Fibroblast of lung (primary cell): ENCODE measurements around the gene HINT2. TPM values are rescaled to one million over a fixed set of nuclear protein-coding genes. Genes with fewer than 3 reads are reported as not detected.

Experiments
- DNase-seq, 2 donors: peaks; one replicate each; pipeline versions ENCODE4 v3.0.0 to v3.0.0-alpha.2; 2010; ENCODE audit warnings: low read depth in 2 of 2
- H2AFZ ChIP-seq: 2 replicates; pipeline ENCODE4 v1.5.1; 2012; ENCODE audit warnings: low read length, control low read depth, inconsistent platforms
- H3K27ac ChIP-seq: 2 replicates; pipeline ENCODE4 v1.5.1; 2011; ENCODE audit warnings: low read length, control low read depth; ENCODE audit not compliant: insufficient read depth
- H3K27me3 ChIP-seq: 2 replicates; pipeline ENCODE4 v1.5.1; 2011; ENCODE audit warnings: mild to moderate bottlenecking, low read length; ENCODE audit not compliant: control insufficient read depth, insufficient read depth
- H3K36me3 ChIP-seq: 2 replicates; pipeline ENCODE4 v1.5.1; 2011; ENCODE audit warnings: low read length; ENCODE audit not compliant: control insufficient read depth, insufficient read depth
- H3K4me1 ChIP-seq: 2 replicates; pipeline ENCODE4 v1.5.1; 2011; ENCODE audit warnings: low read length; ENCODE audit not compliant: control insufficient read depth, insufficient read depth; ENCODE audit errors: extremely low read depth
- H3K4me2 ChIP-seq: 2 replicates; pipeline ENCODE4 v1.5.1; 2011; ENCODE audit warnings: low read length, control low read depth; ENCODE audit not compliant: insufficient read depth; ENCODE audit errors: extremely low read depth
- H3K4me3 ChIP-seq, 4 experiments: fragments of 200-600 bp in 1 of 4; sonication (generic) in 1 of 4; replicated peaks in 1 of 4; 2 replicates each; pipeline ENCODE4 v1.5.1; 2011 to 2016; ENCODE audit warnings: low read length in 4 of 4, low read depth in 3 of 4, mild to moderate bottlenecking in 3 of 4, control low read depth in 2 of 4, inconsistent platforms in 1 of 4, mixed read lengths in 1 of 4; ENCODE audit not compliant: insufficient read depth in 1 of 4; ENCODE audit errors: control extremely low read depth in 1 of 4
- H3K79me2 ChIP-seq: 2 replicates; pipeline ENCODE4 v1.5.1; 2012; ENCODE audit warnings: mild to moderate bottlenecking, low read length, inconsistent platforms; ENCODE audit not compliant: control insufficient read depth, insufficient read depth
- H3K9ac ChIP-seq: 2 replicates; pipeline ENCODE4 v1.5.1; 2011; ENCODE audit warnings: mild to moderate bottlenecking, low read length, control low read depth; ENCODE audit not compliant: insufficient read depth
- H3K9me3 ChIP-seq: 2 replicates; pipeline ENCODE4 v1.5.1; 2012; ENCODE audit warnings: low read depth, low read length; ENCODE audit not compliant: control insufficient read depth, insufficient read depth
- H4K20me1 ChIP-seq: 2 replicates; pipeline ENCODE4 v1.5.1; 2011; ENCODE audit warnings: low read length; ENCODE audit not compliant: control insufficient read depth, insufficient read depth; ENCODE audit errors: extremely low read depth
- CTCF ChIP-seq, 2 donors: IDR thresholded peaks in 1 of 2; conservative IDR thresholded peaks in 1 of 2; 1 replicate in 1 of 2; 2 replicates in 1 of 2; pipeline ENCODE4 v1.5.1; 2011 to 2012; ENCODE audit warnings: low read length in 2 of 2, control low read depth in 1 of 2, inconsistent platforms in 1 of 2, low read depth in 1 of 2, mild to moderate bottlenecking in 1 of 2
- EZH2 ChIP-seq: IDR thresholded peaks from 2 replicates; pipeline ENCODE4 v1.5.1; 2012; ENCODE audit warnings: low read length, control low read depth, mild to moderate bottlenecking; ENCODE audit errors: missing control alignments
- polyA plus RNA-seq, 2 donors: library from polyadenylated mRNA; depleted of rRNA in 1 of 2; stranded (reverse) in 1 of 2; unstranded in 1 of 2; fragments of >200 nt; gene quantifications; 2 replicates each; pipeline ENCODE4 v1.2.1, GENCODE V29; 2011 to 2012; ENCODE audit warnings: missing spikeins in 1 of 2
- total RNA-seq: library from RNA; depleted of rRNA; stranded (reverse); fragments of >200 nt; gene quantifications from 2 replicates; pipeline ENCODE4 v1.2.1, GENCODE V29; 2014

The HINT2 gene
- total and polyA plus RNA-seq, 2 donors (not counting 1 experiment from before 2014, with no cell fraction given) = 13.1 to 34.2 TPM

DNA sequence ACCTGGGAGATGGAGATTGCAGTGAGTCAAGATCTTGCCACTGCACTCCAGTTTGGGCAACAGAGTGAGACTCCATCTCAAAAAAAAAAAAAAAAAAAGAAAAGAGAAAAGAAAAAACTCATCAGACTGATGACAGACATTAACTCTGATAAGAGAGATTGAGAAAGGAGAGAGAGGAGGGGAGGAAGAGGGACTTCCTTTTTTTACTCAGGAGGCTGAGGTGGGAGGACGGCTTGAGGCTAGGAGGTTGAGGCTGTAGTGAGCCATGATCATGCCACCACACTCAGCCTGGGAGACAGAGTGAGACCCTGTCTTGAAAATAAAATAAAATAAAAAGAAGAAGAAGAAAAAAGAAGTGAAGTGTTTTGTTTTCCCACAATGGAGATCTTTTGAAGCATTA, 51.0 kb downstream of the HINT2 start:
- Histone ChIP-seq H3K4me3 (no peak overlapping the region), H3K27me3 (no peaks in the 10 kb centered on the region), H3K4me1 (no peaks in the 10 kb centered on the region), H3K9ac (no peak overlapping the region), H3K27ac (no peak overlapping the region), H3K9me3 (no peaks in the 10 kb centered on the region), H3K4me2 (no peak overlapping the region), H4K20me1 (no peaks in the 10 kb centered on the region), H3K36me3 (no peaks in the 10 kb centered on the region), H2AFZ (no peak overlapping the region), H3K79me2 (no peaks in the 10 kb centered on the region)
- TF ChIP-seq CTCF (conservative IDR thresholded peaks at IDR 0.05 in 1 of 2, IDR thresholded peaks at IDR 0.05 in 1 of 2; ENCODE audit: low read depth in 1 of 2, low read length in 2 of 2) = no peak
- no peak for TF ChIP-seq EZH2
- no peak for DNase-seq

GRCh38 chr9:35763181-35763580, 51.7 kb downstream of the HINT2 start:
- TF ChIP-seq CTCF (conservative IDR thresholded peaks at IDR 0.05 in 1 of 2, IDR thresholded peaks at IDR 0.05 in 1 of 2; ENCODE audit: low read depth in 1 of 2, low read length in 2 of 2) (no peak), EZH2 (no peak)
- H3K27ac ChIP-seq = no peak overlapping the region

More at GRCh38 chr9:35763181-35763580, 51.7 kb downstream of the HINT2 start:
- Histone ChIP-seq H4K20me1 (no peaks in the 10 kb centered on the region), H3K4me2 (no peak overlapping the region), H3K4me3 (no peak overlapping the region), H3K36me3 (no peaks in the 10 kb centered on the region), H3K9ac (no peak overlapping the region), H3K9me3 (no peaks in the 10 kb centered on the region), H3K4me1 (no peaks in the 10 kb centered on the region), H3K79me2 (no peaks in the 10 kb centered on the region), H3K27me3 (no peaks in the 10 kb centered on the region), H2AFZ (no peak overlapping the region)
- no peak for DNase-seq

Other genes starting within 250 kb of the HINT2 start
- 9.4 and 10.5 TPM in 2 replicates for gene TESK1, start 209.8 kb downstream of the HINT2 start, total RNA-seq
- 12.0 and 12.5 TPM in 2 replicates for gene TESK1, start 209.8 kb downstream of the HINT2 start, polyA plus RNA-seq
- 1.0 and 2.8 TPM in 2 replicates for gene CD72, start 196.6 kb downstream of the HINT2 start, total RNA-seq
- gene CD72, start 196.6 kb downstream of the HINT2 start, polyA plus RNA-seq = 0.64 and 1.00 TPM in 2 replicates
- 0.17 TPM in 1 of 2 replicates, not detected in the other for gene SIT1, start 164.1 kb downstream of the HINT2 start, total RNA-seq
- 0.07 TPM in 1 of 2 replicates, not detected in the other for gene SIT1, start 164.1 kb downstream of the HINT2 start, polyA plus RNA-seq
- 67,954 and 162,287 TPM in 2 replicates for gene RMRP, start 157.0 kb downstream of the HINT2 start, total RNA-seq
- gene RMRP, start 157.0 kb downstream of the HINT2 start, polyA plus RNA-seq = 75.4 and 110 TPM in 2 replicates
- 15.4 and 20.6 TPM in 2 replicates for gene CCDC107, start 156.8 kb downstream of the HINT2 start, total RNA-seq
- 20.2 and 24.9 TPM in 2 replicates for gene CCDC107, start 156.8 kb downstream of the HINT2 start, polyA plus RNA-seq
- gene ARHGEF39, start 149.8 kb downstream of the HINT2 start, total RNA-seq = under 0.01 and 0.66 TPM in 2 replicates
- 0.77 and 3.9 TPM in 2 replicates for gene ARHGEF39, start 149.8 kb downstream of the HINT2 start, polyA plus RNA-seq
- 0.17 and 0.26 TPM in 2 replicates for gene CA9, start 141.1 kb downstream of the HINT2 start, total RNA-seq
- gene CA9, start 141.1 kb downstream of the HINT2 start, polyA plus RNA-seq = 0.59 TPM in 1 of 2 replicates, not detected in the other
- 696 and 1,003 TPM in 2 replicates for gene TPM2, start 125.1 kb downstream of the HINT2 start, total RNA-seq
- gene TPM2, start 125.1 kb downstream of the HINT2 start, polyA plus RNA-seq = 1,280 and 1,927 TPM in 2 replicates
- 214 and 405 TPM in 2 replicates for gene TLN1, start 82.8 kb downstream of the HINT2 start, total RNA-seq
- 214 and 244 TPM in 2 replicates for gene TLN1, start 82.8 kb downstream of the HINT2 start, polyA plus RNA-seq
- 64.7 and 70.2 TPM in 2 replicates for gene CREB3, start 82.4 kb downstream of the HINT2 start, total RNA-seq
- 50.2 and 55.8 TPM in 2 replicates for gene CREB3, start 82.4 kb downstream of the HINT2 start, polyA plus RNA-seq
- gene GBA2, start 65.8 kb downstream of the HINT2 start, total RNA-seq = 21.8 and 23.9 TPM in 2 replicates
- gene GBA2, start 65.8 kb downstream of the HINT2 start, polyA plus RNA-seq = 24.1 and 25.5 TPM in 2 replicates
- gene RGP1, start 65.8 kb downstream of the HINT2 start, total RNA-seq = 10.5 and 14.9 TPM in 2 replicates
- 17.4 and 18.0 TPM in 2 replicates for gene RGP1, start 65.8 kb downstream of the HINT2 start, polyA plus RNA-seq
- gene MSMP, start 60.8 kb downstream of the HINT2 start, total RNA-seq = not detected in 2 replicates
- not detected in 2 replicates for gene MSMP, start 60.8 kb downstream of the HINT2 start, polyA plus RNA-seq
- gene NPR2, start 23.5 kb downstream of the HINT2 start, total RNA-seq = 23.6 and 47.4 TPM in 2 replicates
- gene NPR2, start 23.5 kb downstream of the HINT2 start, polyA plus RNA-seq = 26.3 and 34.1 TPM in 2 replicates
- gene SPAG8, start 2.8 kb downstream of the HINT2 start, total RNA-seq = 1.0 and 1.3 TPM in 2 replicates
- gene SPAG8, start 2.8 kb downstream of the HINT2 start, polyA plus RNA-seq = 0.62 and 0.64 TPM in 2 replicates
- gene FAM221B, start 13.7 kb upstream of the HINT2 start, total RNA-seq = not detected in 2 replicates
- not detected in 2 replicates for gene FAM221B, start 13.7 kb upstream of the HINT2 start, polyA plus RNA-seq
- gene TMEM8B, start 14.2 kb upstream of the HINT2 start, total RNA-seq = 2.1 and 3.0 TPM in 2 replicates
- gene TMEM8B, start 14.2 kb upstream of the HINT2 start, polyA plus RNA-seq = 2.7 and 3.0 TPM in 2 replicates
- gene OR13J1, start 55.4 kb upstream of the HINT2 start, total RNA-seq = not detected in 2 replicates
- not detected in 2 replicates for gene OR13J1, start 55.4 kb upstream of the HINT2 start, polyA plus RNA-seq
- gene HRCT1, start 91.2 kb upstream of the HINT2 start, total RNA-seq = 0.26 and 1.2 TPM in 2 replicates
- gene HRCT1, start 91.2 kb upstream of the HINT2 start, polyA plus RNA-seq = 3.1 and 3.3 TPM in 2 replicates
- under 0.01 and 0.17 TPM in 2 replicates for gene SPAAR, start 94.4 kb upstream of the HINT2 start, total RNA-seq
- gene SPAAR, start 94.4 kb upstream of the HINT2 start, polyA plus RNA-seq = 0.34 and 0.41 TPM in 2 replicates
- 0.17 TPM in 1 of 2 replicates, not detected in the other for gene OR2S2, start 143.1 kb upstream of the HINT2 start, total RNA-seq
- 0.17 and 0.18 TPM in 2 replicates for gene OR2S2, start 143.1 kb upstream of the HINT2 start, polyA plus RNA-seq
- gene RECK, start 221.9 kb upstream of the HINT2 start, total RNA-seq = 43.1 and 98.4 TPM in 2 replicates
- gene RECK, start 221.9 kb upstream of the HINT2 start, polyA plus RNA-seq = 108 and 212 TPM in 2 replicates